Measurements from ENCODE around the gene PRPF6.
"Not testable (repeated sequence)": the region's sequence is repeated elsewhere in the genome, so short reads cannot be mapped to it uniquely, and the experiment has no call there.

Gene PRPF6

GRCh38 chr20:63972312-63973159 is 8.4 kb upstream of the PRPF6 start:
- DNase-seq (ENCODE audit: low read depth in 2 of 3, low spot score in 1 of 3): no peak

- no peak for DNase-seq (ENCODE audit: low read depth in 2 of 3, low spot score in 1 of 3)
Measured at GRCh38 chr20:63973160-63973479, 7.8 kb upstream of the PRPF6 start.

GRCh38 chr20:63973636-63974401 is 7.1 kb upstream of the PRPF6 start:
- DNase-seq (ENCODE audit: low read depth in 2 of 3, low spot score in 1 of 3): peak; percentile 44 to 75 (median 68)

- DNase-seq (ENCODE audit: low read depth in 2 of 3, low spot score in 1 of 3): no peak
Measured at GRCh38 chr20:63974402-63975200, 6.3 kb upstream of the PRPF6 start.

GRCh38 chr20:63976511-63976910 is 4.4 kb upstream of the PRPF6 start:
- not testable (repeated sequence) for DNase-seq (ENCODE audit: low read depth in 2 of 3, low spot score in 1 of 3)

GRCh38 chr20:63976980-63977738 is 3.8 kb upstream of the PRPF6 start:
- no peak for DNase-seq (ENCODE audit: low read depth in 2 of 3, low spot score in 1 of 3)

- DNase-seq (ENCODE audit: low read depth in 2 of 3, low spot score in 1 of 3): peak in 2 of 3 donors; percentile 37 to 56
Measured at GRCh38 chr20:63977739-63978276, 3.1 kb upstream of the PRPF6 start.

GRCh38 chr20:63978319-63979228 is 2.4 kb upstream of the PRPF6 start:
- peak; percentile 36 to 77 (median 46) for DNase-seq (ENCODE audit: low read depth in 2 of 3, low spot score in 1 of 3)

GRCh38 chr20:63979229-63979556 is 1.7 kb upstream of the PRPF6 start:
- no peak for DNase-seq (ENCODE audit: low read depth in 2 of 3, low spot score in 1 of 3)

GRCh38 chr20:63979557-63980316 is 1.2 kb upstream of the PRPF6 start, which contains the start of gene SAMD10:
Gene SAMD10, minus strand, starts transcription at chr20:63979642. Its CDS starts 175 bp downstream, at chr20:63979467.
- peak; percentile 85 to 87 (median 85) for DNase-seq (ENCODE audit: low read depth in 2 of 3, low spot score in 1 of 3)

GRCh38 chr20:63980317-63980805 is 571 bp upstream of the PRPF6 start:
- DNase-seq (ENCODE audit: low read depth in 2 of 3, low spot score in 1 of 3): peak in 2 of 3 donors; percentile 32 to 39

GRCh38 chr20:63982937-63983336 is 2.0 kb downstream of the PRPF6 start:
- no peak for DNase-seq (ENCODE audit: low read depth in 2 of 3, low spot score in 1 of 3)

GRCh38 chr20:64000906-64001305 is 20.0 kb downstream of the PRPF6 start:
- no peak for DNase-seq (ENCODE audit: low read depth in 2 of 3, low spot score in 1 of 3)

- DNase-seq (ENCODE audit: low read depth in 2 of 3, low spot score in 1 of 3): no peak
Measured at GRCh38 chr20:64001607-64002011, 20.7 kb downstream of the PRPF6 start.

- no peak for DNase-seq (ENCODE audit: low read depth in 2 of 3, low spot score in 1 of 3)
Measured at GRCh38 chr20:64003960-64004725, 23.2 kb downstream of the PRPF6 start.

- DNase-seq (ENCODE audit: low read depth in 2 of 3, low spot score in 1 of 3): no peak
Measured at GRCh38 chr20:64005394-64005793, 24.5 kb downstream of the PRPF6 start.

- DNase-seq (ENCODE audit: low read depth in 2 of 3, low spot score in 1 of 3): no peak
Measured at GRCh38 chr20:64006490-64006889, 25.6 kb downstream of the PRPF6 start.

GRCh38 chr20:64006902-64007301 is 26.0 kb downstream of the PRPF6 start:
- no peak for DNase-seq (ENCODE audit: low read depth in 2 of 3, low spot score in 1 of 3)
